HG03460 (cell line): ENCODE data around the gene CARD9.

Source experiments
- ATAC-seq: cut with Tn5 transposase; IDR thresholded peaks from one replicate; pipeline ENCODE4 v1.9.1; 2021; ENCODE audit not compliant: unreplicated experiment

The CARD9 gene

DNA sequence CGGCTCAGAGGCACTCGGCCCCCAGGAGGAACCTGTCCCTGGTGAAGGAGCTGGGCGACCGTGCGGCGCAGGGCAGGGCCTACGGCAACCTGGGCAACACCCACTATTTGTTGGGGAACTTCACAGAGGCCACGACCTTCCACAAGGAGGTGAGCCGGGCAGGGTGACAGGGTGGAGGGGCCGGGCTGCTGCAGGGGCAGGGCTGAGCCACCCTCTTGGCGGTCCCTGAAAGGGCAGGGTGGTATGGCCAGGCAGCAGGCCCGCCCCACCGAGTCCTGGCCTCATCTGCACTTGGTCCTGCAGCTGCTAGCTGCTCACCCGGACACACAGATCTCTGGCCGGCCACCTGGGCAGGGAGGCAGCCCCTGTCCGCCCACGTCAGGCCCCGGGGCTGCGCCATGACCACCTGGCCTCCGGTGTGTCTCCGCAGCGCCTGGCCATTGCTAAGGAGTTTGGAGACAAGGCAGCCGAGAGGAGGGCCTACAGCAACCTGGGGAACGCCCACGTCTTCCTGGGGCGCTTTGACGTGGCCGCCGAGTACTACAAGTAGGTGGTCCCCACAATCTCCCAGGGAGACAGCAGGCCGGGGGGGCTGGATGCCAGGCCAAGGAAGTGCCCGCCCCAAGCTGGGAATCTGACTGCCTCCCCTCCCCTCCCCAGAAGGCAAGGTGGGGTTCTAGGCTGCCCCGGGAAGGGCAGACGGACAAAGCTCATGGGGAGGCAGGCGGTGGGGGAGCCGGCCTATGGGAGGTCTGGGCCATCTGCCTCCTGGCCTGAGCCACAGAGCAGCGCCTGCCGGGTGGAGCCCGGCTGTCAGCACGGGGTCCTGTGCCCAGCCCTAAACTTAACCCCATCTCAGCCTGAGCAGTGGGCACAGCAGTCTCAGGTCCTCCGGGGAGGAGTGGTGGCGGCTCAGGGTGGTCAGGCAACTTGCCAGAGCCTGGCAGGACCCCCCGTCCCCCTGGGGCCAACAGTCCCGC is 35.8 kb downstream of the CARD9 start:
- no peak for ATAC-seq

GRCh38 chr9:136336881-136337280 is 36.6 kb downstream of the CARD9 start:
- ATAC-seq, result no peak

DNA sequence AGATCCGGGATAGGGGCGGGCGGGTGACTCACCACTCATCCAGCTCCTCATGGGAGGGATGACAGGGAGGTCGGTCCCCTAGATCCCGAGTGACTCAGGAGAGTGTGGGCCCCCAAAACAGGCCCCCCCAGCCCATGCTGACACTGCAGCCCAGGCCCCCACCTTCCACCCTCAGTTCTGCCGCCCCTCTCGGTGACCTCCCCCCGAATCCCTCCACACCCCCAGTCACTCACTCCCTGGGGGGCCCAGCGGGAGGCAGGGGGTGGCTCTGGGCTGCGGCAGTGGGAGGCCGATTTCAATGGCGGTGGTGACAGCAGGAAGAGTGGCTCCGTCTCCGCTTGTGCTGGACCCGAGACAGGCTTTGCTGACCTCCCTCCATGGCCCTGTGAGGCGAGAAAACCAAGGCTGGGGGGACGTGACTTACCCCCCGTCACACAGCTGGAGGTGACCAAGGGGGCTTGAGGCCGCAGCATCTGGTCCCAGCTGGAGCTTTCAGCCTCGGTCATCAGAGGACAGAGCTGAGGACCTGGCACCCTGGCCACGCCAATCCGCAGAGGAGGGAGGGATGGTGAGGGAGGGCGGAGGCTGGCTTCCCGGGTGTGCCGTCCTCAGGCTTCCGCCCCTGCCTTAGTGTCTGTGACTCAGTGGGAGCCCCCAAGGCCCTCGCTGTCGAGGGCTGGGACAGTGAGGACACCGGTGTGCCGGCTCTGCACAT is 37.2 kb downstream of the CARD9 start:
- ATAC-seq, result no peak

DNA sequence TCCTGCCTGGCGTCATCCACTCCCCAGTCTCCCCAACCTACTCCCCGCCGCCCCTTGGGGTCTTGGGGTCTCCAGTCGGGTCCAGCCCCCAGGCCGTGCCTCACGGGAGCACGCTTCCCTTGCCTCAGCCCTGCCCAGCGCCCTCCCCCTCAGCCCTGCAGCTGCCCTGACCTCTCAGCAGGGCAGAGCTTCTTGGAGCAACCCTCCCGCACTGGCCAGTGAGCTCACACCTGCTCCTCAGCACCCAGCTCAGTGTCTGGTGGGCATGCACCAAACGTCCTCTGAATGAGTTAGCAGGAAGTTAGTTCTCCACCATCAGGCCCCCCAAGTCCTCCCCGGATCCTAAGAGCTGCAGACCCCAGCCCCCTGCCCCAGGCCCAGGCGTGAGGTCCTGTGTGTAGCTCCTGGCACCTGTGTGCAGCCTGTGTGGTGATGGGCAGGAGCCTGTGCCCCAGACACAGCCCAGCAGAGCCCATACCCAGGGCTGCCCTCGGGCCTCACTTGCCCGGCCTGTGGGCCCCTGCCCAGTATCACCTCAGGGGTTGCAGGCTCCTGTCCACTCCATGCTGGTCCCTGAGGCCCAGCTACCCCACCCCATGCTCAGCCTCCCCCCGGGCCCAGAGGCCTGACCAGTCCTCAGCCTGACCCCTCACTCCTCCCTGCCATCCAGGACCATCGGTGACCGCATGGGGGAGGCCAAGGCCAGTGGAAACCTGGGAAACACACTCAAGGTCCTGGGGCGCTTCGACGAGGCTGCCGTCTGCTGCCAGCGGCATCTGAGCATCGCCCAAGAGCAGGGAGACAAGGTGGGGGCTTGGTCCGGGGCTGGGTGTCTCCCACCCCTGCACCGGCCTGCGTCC is 37.9 kb downstream of the CARD9 start:
- no peak for ATAC-seq

DNA sequence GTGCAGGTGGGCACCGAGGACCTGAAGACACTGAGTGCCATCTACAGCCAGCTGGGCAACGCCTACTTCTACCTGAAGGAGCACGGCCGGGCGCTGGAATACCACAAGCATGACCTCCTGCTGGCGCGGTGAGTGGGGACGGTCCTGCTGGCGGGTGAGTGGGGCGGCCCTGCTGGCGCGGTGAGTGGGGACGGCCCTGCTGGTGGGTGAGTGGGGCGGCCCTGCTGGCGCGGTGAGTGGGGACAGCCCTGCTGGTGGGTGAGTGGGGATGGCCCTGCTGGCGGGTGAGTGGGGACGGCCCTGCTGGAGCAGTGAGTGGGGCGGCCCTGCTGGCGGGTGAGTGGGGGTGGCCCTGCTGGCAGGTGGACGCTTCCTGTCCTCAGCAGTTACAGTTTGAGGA is 38.9 kb downstream of the CARD9 start:
- ATAC-seq, result no peak

DNA sequence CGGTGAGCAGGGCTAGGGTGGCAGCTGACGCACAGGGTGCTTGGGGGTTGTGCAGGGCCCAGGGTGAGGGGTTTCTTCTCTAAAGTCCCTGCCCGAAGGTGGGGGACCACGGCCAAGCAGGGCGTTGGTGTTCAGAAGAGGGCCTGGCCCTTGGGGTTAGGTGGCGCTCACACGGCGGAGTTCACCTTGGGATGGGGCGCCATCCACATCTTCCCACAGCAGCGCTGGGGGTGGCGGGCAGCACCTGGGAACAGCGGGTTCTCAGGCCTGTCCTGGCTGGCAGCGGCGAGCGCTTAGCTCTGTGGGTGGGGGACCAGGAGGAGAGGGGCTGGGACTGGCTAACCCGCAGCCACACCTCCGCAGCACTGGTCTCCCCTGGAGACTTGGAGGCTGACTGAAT is 40.0 kb downstream of the CARD9 start:
- ATAC-seq, result no peak

DNA sequence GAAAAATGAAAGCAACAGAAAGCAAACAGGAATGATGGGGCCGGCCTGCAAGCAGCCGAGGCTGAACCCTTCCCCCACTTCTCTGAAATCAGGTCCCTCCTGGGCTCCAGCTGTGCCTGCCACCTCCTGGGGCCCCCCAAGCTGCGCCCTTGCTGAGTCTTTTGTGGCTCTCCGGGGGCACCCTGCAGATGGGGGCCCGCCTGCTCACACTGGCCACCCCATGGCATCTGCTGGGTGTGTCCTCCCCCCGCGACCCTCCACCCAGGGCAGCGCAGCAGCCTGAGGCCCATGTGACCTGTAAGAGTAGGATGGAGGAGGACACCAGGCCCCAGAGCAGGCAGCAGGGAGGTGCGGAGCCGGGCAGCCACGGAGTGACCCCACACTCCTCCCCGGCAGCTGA is 40.4 kb downstream of the CARD9 start:
- no peak for ATAC-seq

GRCh38 chr9:136332482-136332983 is 40.9 kb downstream of the CARD9 start:
- no peak for ATAC-seq

DNA sequence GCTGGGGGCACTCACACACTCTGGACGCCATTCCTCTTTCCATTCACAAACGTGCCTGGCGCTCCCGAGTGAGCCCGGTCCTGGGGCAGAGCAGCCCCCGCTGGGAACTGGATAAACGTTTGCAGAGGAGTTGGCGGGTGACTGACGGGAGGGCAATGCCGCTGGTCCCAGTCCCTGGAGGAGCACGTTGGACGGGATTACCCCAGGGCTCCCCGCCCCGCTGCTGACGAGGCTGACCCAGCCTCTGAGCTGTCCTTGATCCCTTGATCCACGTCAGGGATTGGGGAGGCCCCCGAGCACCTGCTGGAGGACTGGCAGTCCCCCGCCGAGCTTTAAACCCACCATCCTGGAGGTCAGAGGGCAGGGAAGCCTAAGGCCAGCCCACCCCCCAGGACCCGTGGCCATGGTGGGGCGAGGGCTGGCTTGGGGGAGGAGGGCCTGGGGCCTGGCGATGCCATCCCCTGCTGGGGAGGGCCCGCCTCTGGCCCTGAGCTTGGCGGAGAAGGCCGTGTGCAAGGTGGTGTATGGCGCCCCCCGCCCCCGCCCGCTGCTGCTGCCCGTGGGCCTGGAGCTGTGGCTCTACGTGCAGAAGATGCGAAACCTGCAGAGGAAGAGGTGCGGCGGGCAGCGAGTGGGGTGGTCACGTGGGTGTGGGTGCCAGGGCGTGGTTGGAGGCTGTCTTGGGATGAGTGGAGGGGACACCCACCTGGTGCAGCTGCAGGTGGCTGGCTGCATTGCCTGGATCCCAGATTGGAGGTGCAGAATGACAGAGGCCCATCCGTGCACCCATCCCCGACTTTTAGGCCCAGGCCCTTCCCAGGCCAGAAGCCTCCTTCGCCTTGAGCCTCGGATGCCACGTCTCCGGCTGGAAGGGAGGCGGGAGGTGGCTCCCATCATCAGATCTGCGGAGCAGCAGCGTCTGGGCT is 41.6 kb downstream of the CARD9 start:
- no peak for ATAC-seq

DNA sequence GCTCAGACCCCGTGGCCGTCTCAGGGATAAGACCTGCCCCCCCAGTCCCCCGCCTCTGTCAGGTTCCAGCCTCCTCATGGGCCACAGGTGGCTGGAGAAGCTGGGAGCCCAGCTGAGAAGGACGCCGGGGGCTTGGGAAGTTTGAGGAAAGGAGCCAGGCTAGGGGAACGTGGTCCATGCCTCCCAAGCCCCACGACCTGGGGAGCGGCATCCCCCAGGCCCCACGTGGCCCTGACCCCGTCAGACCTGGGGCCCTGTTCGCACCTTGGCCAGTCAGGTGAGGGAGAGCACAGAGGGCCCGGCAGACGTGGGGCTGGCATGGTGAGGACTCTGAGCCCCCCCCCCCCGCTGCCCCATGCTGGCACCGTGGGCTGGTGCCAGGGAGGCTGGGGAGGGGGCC is 42.4 kb downstream of the CARD9 start:
- ATAC-seq, result no peak

- ATAC-seq, result no peak
Observed at GRCh38 chr9:136330406-136330990, 43.0 kb downstream of the CARD9 start.

- no peak for ATAC-seq
Observed at GRCh38 chr9:136329636-136330405, 43.6 kb downstream of the CARD9 start.

DNA sequence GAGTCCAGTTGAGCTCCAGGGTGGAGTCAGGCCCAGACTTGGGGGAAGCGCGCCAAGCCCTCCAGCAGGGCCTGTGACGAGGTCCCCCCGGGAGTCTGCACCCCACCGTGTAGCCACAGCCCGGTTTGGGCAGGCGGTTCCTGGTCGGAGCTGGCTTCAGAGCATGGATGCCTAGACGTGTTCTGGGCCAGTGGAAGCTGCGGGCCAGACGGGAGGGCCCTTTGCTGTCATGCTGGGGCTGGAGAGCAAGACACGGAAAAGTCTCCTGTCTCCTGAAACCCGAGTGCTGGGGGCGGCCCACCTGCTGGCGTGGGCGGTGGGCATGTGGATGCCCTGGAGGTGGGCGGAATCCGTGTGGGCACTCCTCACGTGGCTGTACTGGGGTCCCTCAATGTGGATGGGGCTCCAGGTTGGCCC is 44.2 kb downstream of the CARD9 start:
- no peak for ATAC-seq

DNA sequence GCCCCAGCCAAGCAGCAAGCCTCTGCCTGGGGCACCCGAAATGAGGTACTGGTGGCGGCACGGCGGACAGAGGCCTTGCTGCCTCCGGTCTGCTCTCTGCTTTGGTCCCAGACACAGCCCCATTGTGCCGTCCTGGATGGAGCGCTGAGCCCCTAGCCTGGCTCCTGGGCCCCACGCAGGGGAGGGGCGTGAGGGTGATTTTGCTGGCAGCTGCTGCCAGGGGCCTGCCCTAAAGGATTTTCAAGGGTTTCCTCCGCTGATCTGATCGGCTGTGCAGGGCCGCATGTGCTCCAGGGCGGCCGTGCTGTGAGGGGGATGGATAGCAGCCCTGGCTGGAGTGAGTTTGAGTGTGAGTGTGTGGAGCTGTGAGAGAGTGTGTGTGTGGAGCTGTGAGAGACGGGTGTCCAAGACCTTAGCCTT is 44.8 kb downstream of the CARD9 start:
- no peak for ATAC-seq

DNA sequence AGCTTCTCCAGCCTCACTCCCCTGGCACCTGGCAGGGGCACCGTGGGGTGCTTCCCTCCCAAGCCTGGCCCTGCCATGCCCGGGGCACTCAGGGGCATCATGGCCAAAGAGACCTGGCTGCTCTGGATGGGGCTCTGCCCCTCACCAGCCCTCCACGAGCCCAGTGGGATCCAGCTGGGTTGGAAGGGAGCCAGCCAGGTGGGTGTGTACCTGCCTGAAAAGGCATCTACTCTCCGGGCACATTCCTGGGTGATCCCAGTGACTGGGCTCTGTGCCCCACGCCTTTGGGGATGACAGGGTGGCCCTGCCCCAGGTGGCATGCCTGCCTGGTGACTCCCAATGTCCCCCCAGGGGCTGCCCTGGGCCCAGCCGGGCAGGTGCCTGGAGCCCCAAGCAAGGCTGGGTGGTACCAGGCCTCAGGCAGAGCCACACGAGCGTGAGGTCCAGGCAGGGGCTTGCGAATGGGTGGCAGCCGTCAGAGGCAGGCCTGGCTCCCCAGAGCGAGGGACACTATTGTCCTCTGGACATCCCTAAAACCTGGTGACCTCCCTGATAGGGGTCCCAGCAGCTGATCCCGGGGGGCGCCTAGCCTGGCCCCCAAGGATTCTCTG is 45.4 kb downstream of the CARD9 start:
- ATAC-seq, result no peak

DNA sequence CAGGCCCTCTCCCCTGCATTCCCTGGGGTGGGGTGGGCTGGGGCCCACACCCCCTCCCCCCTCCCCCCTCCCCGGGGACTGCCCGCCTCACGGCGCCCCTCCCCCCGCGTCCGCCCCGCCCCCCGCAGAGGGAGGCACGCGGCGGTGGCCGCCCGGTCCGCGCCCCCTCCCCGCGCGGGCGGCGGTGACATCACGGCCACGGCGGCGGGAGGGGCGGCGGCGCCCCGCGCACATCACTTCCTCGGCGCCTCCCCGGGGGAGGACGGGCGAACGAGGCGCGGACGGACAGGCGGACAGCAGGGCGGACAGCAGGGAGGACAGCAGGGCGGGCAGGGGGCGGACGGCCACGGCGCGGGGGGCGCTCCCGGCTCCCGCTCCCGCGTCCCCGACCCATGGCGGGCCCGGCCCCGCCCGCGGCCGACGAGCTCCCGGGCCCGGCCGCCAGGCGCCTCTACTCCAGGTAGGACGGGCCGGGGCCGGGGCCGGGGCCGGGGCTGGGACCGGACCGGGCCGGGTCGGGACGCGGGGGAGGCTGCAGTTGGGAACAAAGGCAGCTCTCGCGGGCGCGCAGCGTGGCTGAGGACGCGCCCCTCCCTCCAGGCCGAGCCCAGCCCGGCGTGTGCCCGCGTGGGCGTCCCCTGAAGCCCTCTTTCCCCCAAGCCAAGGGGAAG is 46.0 kb downstream of the CARD9 start, which contains the start of gene GPSM1:
Gene GPSM1, plus strand, starts transcription at position 236 of the 671 bp plus-strand sequence. Its CDS starts 157 bp downstream, at position 393.
- no peak for ATAC-seq

DNA sequence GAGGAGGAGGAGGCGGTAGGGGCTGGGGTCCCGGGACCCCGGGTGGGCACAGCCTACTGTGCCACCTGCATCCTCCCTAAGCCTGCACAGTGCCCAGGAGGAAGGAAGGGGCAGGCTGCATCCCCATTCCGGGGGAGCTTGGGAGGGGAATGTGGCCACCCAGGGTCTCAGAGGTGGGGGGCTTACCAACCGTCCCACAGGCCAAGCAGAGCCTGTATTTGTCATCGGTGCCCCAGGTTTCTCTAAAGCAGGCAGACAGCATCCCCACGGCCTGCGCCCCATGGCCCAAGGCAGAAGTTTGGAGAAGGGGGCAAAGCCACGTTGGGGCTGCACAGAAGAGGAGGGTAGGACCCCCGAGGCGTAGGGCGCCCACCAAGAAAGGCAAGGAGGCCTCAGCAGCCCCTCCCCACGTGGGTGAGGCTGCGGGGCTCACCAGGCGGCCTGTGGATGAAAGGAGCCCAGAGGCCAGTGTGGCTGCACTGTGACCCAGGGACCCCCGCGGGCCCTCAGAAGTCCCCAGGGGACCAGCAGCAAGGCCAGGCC is 46.6 kb downstream of the CARD9 start:
- ATAC-seq, result no peak
